Mesendoderm (in vitro differentiated cells): ENCODE measurements around the gene KLHL8. TPM values are rescaled to one million over a fixed set of nuclear protein-coding genes. Genes with fewer than 3 reads are reported as not detected.
A peak's percentile ranks its signal among the peaks of the same experiment; 100 is the strongest.

ENCODE experiments used
- DNase-seq: peaks from one replicate; pipeline ENCODE4 v3.0.0; 2013
- H2AK5ac ChIP-seq: 2 replicates; pipeline ENCODE4 v1.6.1; 2013; ENCODE audit warnings: low read length, inconsistent platforms
- H2BK120ac ChIP-seq: 2 replicates; pipeline ENCODE4 v1.6.1; 2013; ENCODE audit warnings: low read depth, mild to moderate bottlenecking, low read length, moderate library complexity, mixed read lengths
- H2BK15ac ChIP-seq: replicated peaks from 2 replicates; pipeline ENCODE4 v1.6.1; 2013; ENCODE audit warnings: low read depth, mild to moderate bottlenecking, moderate library complexity
- H2BK5ac ChIP-seq: 2 replicates; pipeline ENCODE4 v1.6.1; 2013; ENCODE audit warnings: low read length, inconsistent platforms
- H3K18ac ChIP-seq: 2 replicates; pipeline ENCODE4 v1.6.1; 2013; ENCODE audit warnings: mild to moderate bottlenecking, low read length, mixed read lengths
- H3K23ac ChIP-seq: one replicate; pipeline ENCODE4 v1.6.1; 2013; ENCODE audit warnings: low read length
- H3K27ac ChIP-seq: 2 replicates; pipeline ENCODE4 v1.5.1; 2013; ENCODE audit warnings: low read depth, mild to moderate bottlenecking, inconsistent platforms, low read length, moderate library complexity
- H3K27me3 ChIP-seq: 2 replicates; pipeline ENCODE4 v1.6.1; 2013; ENCODE audit warnings: low read length, control low read depth, mild to moderate bottlenecking, inconsistent platforms; ENCODE audit not compliant: insufficient read depth, poor library complexity
- H3K36me3 ChIP-seq: 2 replicates; pipeline ENCODE4 v1.6.1; 2013; ENCODE audit warnings: low read length, inconsistent platforms; ENCODE audit not compliant: control insufficient read depth, insufficient read depth
- H3K4ac ChIP-seq: one replicate; pipeline ENCODE4 v1.6.1; 2013; ENCODE audit warnings: low read depth, mild to moderate bottlenecking, low read length, moderate library complexity
- H3K4me1 ChIP-seq: 2 replicates; pipeline ENCODE4 v1.6.1; 2013; ENCODE audit warnings: low read depth, low read length, inconsistent platforms; ENCODE audit not compliant: control insufficient read depth
- H3K4me2 ChIP-seq: 2 replicates; pipeline ENCODE4 v1.6.1; 2013; ENCODE audit warnings: low read length
- H3K4me3 ChIP-seq: 2 replicates; pipeline ENCODE4 v1.5.1; 2013; ENCODE audit warnings: mild to moderate bottlenecking, low read length
- H3K56ac ChIP-seq: one replicate; pipeline ENCODE4 v1.6.1; 2013; ENCODE audit warnings: low read length
- H3K79me1 ChIP-seq: 2 replicates; pipeline ENCODE4 v1.6.1; 2013; ENCODE audit warnings: low read length, inconsistent platforms
- H3K79me2 ChIP-seq: 2 replicates; pipeline ENCODE4 v1.6.1; 2013; ENCODE audit warnings: mild to moderate bottlenecking, low read length; ENCODE audit not compliant: control insufficient read depth, insufficient read depth
- H3K9ac ChIP-seq: 2 replicates; pipeline ENCODE4 v1.6.1; 2013; ENCODE audit warnings: low read length, inconsistent platforms
- H4K5ac ChIP-seq: one replicate; pipeline ENCODE4 v1.6.1; 2013; ENCODE audit warnings: low read length
- H4K8ac ChIP-seq: one replicate; pipeline ENCODE4 v1.6.1; 2013; ENCODE audit warnings: low read depth, mild to moderate bottlenecking, control low read depth, low read length, moderate library complexity
- WGBS: extraction: QIAGEN DNeasy Blood & Tissue Kit; methylation state at CpG from one replicate; pipeline ENCODE4 v1.1.7; 2013; ENCODE audit warnings: low lambda C conversion rate, missing lambda C conversion rate; ENCODE audit not compliant: insufficient coverage; ENCODE audit errors: extremely low coverage; 5-methylcytosine and 5-hydroxymethylcytosine counted together
- polyA plus RNA-seq, 2 experiments: library from polyadenylated mRNA; stranded (reverse); fragments of 200-250 nt; gene quantifications; one replicate each; pipeline ENCODE4 v1.2.3, GENCODE V29; 2013

The KLHL8 gene
- 3.2 TPM for polyA plus RNA-seq (2013, experiment 1 of 2)
- polyA plus RNA-seq (2013, experiment 2 of 2): 3.2 TPM

DNA sequence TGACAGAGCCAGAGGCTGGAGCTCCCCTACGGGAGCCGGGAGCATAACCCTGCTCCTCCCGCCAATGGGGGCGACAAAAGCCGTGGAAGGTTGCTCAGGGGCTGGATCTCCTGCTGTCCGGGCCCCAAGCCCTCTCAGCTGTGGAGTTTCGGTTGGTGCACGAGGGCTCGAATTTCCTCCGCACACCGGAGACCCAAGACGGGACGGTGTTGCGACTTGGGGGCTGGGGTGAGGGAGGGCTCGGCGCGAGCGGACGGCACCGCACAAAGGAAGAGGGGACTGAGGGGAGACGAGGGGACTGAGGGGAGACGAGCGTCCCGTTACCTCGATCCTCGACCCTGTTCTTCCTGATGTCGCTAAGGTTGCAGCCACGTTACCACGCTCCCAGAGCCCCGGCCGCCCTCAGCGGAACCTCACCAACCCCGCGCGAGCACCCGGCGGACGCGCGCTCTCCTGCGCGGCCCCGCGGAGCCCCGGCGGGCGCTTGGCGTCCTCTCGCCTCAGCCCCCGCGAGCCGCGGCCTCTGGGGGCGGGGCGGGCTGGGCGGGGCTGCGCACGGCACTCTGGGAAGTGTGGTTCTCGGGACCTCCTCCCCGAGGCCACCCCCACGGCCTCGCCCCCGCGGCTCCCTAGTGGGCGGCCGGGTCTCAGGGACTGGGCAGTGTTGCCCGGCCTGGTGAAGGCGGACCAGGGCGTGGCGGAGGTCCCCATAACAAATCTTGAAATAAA lies at the start of gene KLHL8:
Gene KLHL8, minus strand, starts transcription at position 525 of the 729 bp plus-strand sequence. CDS start 25,079 bp downstream, outside the sequence.
- DNase-seq: peak; percentile 93
- Histone ChIP-seq H3K27ac (peak within 1 kb of the TSS; percentile 39), H3K79me1 (no peaks in the 10 kb centered on the region), H3K79me2 (no peaks in the 10 kb centered on the region), H3K18ac (peak within 1 kb of the TSS; percentile 12), H4K8ac (no peak within 1 kb of the TSS), H3K9ac (peak within 1 kb of the TSS; percentile 90), H3K4ac (no peak within 1 kb of the TSS), H2BK5ac (no peak within 1 kb of the TSS), H2BK120ac (no peak within 1 kb of the TSS), H3K4me2 (peak within 1 kb of the TSS; percentile 68), H3K56ac (peak within 1 kb of the TSS; percentile 96), H2BK15ac (no peak within 1 kb of the TSS), H3K23ac (no peak within 1 kb of the TSS), H3K27me3 (no peaks in the 10 kb centered on the region), H3K36me3 (no peaks in the 10 kb centered on the region), H4K5ac (no peak within 1 kb of the TSS), H2AK5ac (no peak within 1 kb of the TSS), H3K4me3 (peak within 1 kb of the TSS; percentile 98), H3K4me1 (no peaks in the 10 kb centered on the region)
- WGBS: no CpG with 5 or more reads among the region's 70 CpGs

DNA sequence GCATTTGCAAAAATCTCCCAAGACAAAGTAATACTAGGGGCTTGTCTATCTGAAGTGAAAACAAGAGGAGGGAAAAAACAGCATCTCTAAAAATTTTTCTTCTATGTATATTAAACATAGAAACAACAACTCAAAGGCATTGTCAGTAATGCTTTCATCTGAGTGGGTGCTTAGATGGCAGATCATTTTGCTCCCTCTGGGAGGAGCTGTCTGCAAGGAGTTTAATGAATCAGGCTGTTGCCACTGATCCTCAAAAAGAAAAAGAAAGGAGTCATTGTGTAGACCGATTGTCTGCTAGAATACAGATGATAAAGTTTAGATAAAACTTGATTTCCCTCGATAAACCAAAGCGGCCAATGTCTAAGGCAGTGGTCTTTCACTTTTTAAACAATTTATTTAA lies 49.7 kb upstream of the KLHL8 start:
- Histone ChIP-seq H3K23ac (no peak overlapping the region), H2BK5ac (no peak overlapping the region), H3K56ac (no peak overlapping the region), H3K27me3 (no peaks in the 10 kb centered on the region), H3K4me1 (no peaks in the 10 kb centered on the region), H3K4me3 (no peak overlapping the region), H2BK15ac (no peak overlapping the region), H3K27ac (no peak overlapping the region), H3K79me1 (no peaks in the 10 kb centered on the region), H3K9ac (no peak overlapping the region), H3K4me2 (no peak overlapping the region), H2BK120ac (no peak overlapping the region), H3K18ac (no peak overlapping the region), H4K8ac (no peak overlapping the region), H3K4ac (no peak overlapping the region), H3K36me3 (no peaks in the 10 kb centered on the region), H4K5ac (no peak overlapping the region), H2AK5ac (no peak overlapping the region), H3K79me2 (no peaks in the 10 kb centered on the region)
- peak; percentile 67 for DNase-seq
- WGBS: no CpG with 5 or more reads among the region's 3 CpGs

DNA sequence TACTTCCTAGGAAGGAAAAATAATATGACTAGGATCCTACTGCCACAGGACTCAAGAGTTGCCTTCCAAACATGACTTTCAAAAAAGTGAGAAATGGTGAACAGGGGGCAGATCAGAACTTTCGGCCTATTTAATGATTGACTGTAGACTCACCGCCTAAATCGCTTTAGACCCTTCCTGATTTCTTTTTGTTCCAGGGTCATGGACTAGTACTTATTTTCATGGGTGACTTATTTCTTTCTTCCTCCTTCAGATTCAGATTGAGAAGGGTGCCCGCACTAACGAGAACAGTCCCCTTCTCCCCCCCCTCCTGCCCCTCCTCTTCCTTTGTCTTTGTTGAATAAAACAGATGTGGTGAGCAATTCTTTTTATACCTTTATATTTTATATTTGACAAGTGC lies 48.0 kb upstream of the KLHL8 start:
- Histone ChIP-seq H3K4me3 (no peak overlapping the region), H4K5ac (no peak overlapping the region), H3K27ac (no peak overlapping the region), H3K18ac (no peak overlapping the region), H3K23ac (no peak overlapping the region), H2BK5ac (no peak overlapping the region), H3K36me3 (no peaks in the 10 kb centered on the region), H2BK120ac (no peak overlapping the region), H3K4ac (no peak overlapping the region), H2BK15ac (no peak overlapping the region), H3K56ac (no peak overlapping the region), H3K4me1 (no peaks in the 10 kb centered on the region), H4K8ac (no peak overlapping the region), H3K79me1 (no peaks in the 10 kb centered on the region), H3K79me2 (no peaks in the 10 kb centered on the region), H3K27me3 (no peaks in the 10 kb centered on the region), H3K4me2 (no peak overlapping the region), H2AK5ac (no peak overlapping the region), H3K9ac (no peak overlapping the region)
- no peak for DNase-seq
- no CpG with 5 or more reads among the region's 5 CpGs for WGBS

DNA sequence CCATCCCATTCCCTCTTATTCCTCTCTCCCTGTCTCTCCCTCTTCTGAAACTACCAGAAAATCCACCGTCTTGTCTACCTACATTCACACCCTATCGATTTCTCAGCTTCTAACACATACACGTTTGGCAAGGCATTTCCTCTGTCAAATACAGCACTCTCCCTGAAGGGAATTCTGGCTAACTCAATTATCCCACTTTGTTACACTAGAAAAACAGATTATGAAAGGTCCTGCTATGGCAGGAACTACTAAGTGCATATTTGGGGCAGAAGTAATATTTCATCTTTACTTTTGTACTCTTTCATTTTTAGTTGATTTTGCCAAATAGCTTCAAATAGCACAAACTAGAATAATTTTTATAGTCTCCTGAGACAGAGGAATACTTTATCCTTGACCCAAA lies 46.6 kb upstream of the KLHL8 start:
- H4K5ac ChIP-seq: no peak overlapping the region
- H3K27ac ChIP-seq: no peak overlapping the region
- no peaks in the 10 kb centered on the region for H3K79me1 ChIP-seq
- DNase-seq: peak; percentile 6
- H2BK120ac ChIP-seq: no peak overlapping the region
- H3K4me3 ChIP-seq: no peak overlapping the region
- H3K9ac ChIP-seq: no peak overlapping the region
- whole genome bisulfite sequencing: 100% methylated on average over 2 of the region's 3 CpGs
- no peak overlapping the region for H3K4me2 ChIP-seq
- H3K56ac ChIP-seq: no peak overlapping the region
- no peak overlapping the region for H3K18ac ChIP-seq
- no peak overlapping the region for H3K4ac ChIP-seq
- no peak overlapping the region for H2AK5ac ChIP-seq
- H3K4me1 ChIP-seq: no peaks in the 10 kb centered on the region
- no peaks in the 10 kb centered on the region for H3K36me3 ChIP-seq
- no peaks in the 10 kb centered on the region for H3K79me2 ChIP-seq
- no peak overlapping the region for H2BK15ac ChIP-seq
- no peak overlapping the region for H4K8ac ChIP-seq
- H3K23ac ChIP-seq: no peak overlapping the region
- no peak overlapping the region for H2BK5ac ChIP-seq
- H3K27me3 ChIP-seq: no peaks in the 10 kb centered on the region

DNA sequence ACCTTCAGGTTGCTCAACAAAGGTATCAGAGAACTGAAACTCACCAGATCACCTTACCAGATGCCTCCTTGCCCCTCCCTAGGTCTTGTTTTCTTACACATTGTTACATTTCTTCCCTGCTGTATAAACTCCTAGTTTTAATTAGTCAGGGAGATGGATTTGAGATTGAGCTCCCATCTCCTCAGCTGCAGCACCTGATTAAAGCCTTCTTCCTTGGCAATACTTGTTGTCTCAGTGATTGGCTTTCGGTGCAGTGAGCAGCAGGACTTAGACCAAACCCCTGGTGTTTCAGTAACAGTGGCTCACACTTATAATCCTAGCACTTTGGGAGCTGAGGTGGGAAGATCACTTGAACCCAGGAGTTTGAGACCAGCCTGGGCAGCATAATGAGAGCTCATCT lies 42.5 kb upstream of the KLHL8 start:
- H3K27ac ChIP-seq: no peak overlapping the region
- no peaks in the 10 kb centered on the region for H3K79me2 ChIP-seq
- H3K36me3 ChIP-seq: no peaks in the 10 kb centered on the region
- DNase-seq: no peak
- H2AK5ac ChIP-seq: no peak overlapping the region
- H4K8ac ChIP-seq: no peak overlapping the region
- H2BK120ac ChIP-seq: no peak overlapping the region
- no peaks in the 10 kb centered on the region for H3K79me1 ChIP-seq
- no peak overlapping the region for H2BK5ac ChIP-seq
- H3K18ac ChIP-seq: no peak overlapping the region
- no peak overlapping the region for H3K4me3 ChIP-seq
- no peaks in the 10 kb centered on the region for H3K4me1 ChIP-seq
- H3K4me2 ChIP-seq: no peak overlapping the region
- no CpG with 5 or more reads among the region's 1 CpG for WGBS
- no peak overlapping the region for H3K56ac ChIP-seq
- H3K27me3 ChIP-seq: no peaks in the 10 kb centered on the region
- no peak overlapping the region for H2BK15ac ChIP-seq
- no peak overlapping the region for H3K4ac ChIP-seq
- no peak overlapping the region for H4K5ac ChIP-seq
- H3K9ac ChIP-seq: no peak overlapping the region
- no peak overlapping the region for H3K23ac ChIP-seq

DNA sequence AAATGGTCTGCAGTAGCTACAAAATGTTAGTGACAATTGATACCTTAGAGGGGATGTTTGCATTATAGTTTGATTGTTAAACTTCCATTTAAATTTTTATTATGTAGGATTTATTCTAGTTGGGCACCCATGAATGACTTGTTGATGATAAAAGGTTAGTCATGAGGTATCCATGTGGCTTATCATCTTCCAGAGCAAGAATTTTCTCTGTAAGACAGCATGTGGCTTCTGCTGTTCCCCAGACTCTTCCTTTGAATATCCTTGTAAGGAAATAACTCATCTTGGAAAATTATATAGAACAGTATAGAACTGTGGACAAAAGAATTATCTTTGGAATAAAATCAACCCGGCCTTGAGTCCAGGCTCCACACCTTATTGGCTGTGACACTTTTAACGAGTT lies 40.1 kb upstream of the KLHL8 start:
- WGBS: no CpG with 5 or more reads among the region's 2 CpGs
- no peak overlapping the region for H3K23ac ChIP-seq
- H3K79me2 ChIP-seq: no peaks in the 10 kb centered on the region
- no peaks in the 10 kb centered on the region for H3K36me3 ChIP-seq
- no peak overlapping the region for H2BK5ac ChIP-seq
- H3K9ac ChIP-seq: no peak overlapping the region
- H3K18ac ChIP-seq: no peak overlapping the region
- no peak overlapping the region for H3K27ac ChIP-seq
- no peak overlapping the region for H3K56ac ChIP-seq
- H3K4me1 ChIP-seq: no peaks in the 10 kb centered on the region
- DNase-seq: no peak
- H4K5ac ChIP-seq: no peak overlapping the region
- H3K79me1 ChIP-seq: no peaks in the 10 kb centered on the region
- H3K4me2 ChIP-seq: no peak overlapping the region
- H3K4ac ChIP-seq: no peak overlapping the region
- no peak overlapping the region for H4K8ac ChIP-seq
- H2BK15ac ChIP-seq: no peak overlapping the region
- no peak overlapping the region for H2AK5ac ChIP-seq
- H3K4me3 ChIP-seq: no peak overlapping the region
- no peaks in the 10 kb centered on the region for H3K27me3 ChIP-seq
- H2BK120ac ChIP-seq: no peak overlapping the region
